Putamen (tissue), 1 donor: ENCODE results near the gene FRMD5.
"Not testable (repeated sequence)": the region's sequence is repeated elsewhere in the genome, so short reads cannot be mapped to it uniquely, and the experiment has no call there.

Source experiments
- DNase-seq: peaks from one replicate; pipeline ENCODE4 v3.0.0-alpha.2; 2016; ENCODE audit warnings: low spot score

Gene FRMD5

GRCh38 chr15:43887901-43888300, 307.2 kb downstream of the FRMD5 start:
- DNase-seq, result no peak

GRCh38 chr15:43886558-43886957, 308.5 kb downstream of the FRMD5 start:
- DNase-seq, result no peak

- DNase-seq, result no peak
These were observed 311.5 kb downstream of the FRMD5 start for GRCh38 chr15:43883571-43883970.

GRCh38 chr15:43881944-43882343, 313.1 kb downstream of the FRMD5 start:
- no peak for DNase-seq

GRCh38 chr15:43881245-43881644, 313.8 kb downstream of the FRMD5 start:
- DNase-seq, result no peak

- DNase-seq, result no peak
These were observed 314.5 kb downstream of the FRMD5 start for GRCh38 chr15:43880406-43881194.

GRCh38 chr15:43879386-43880355, 315.4 kb downstream of the FRMD5 start:
- DNase-seq, result no peak

- DNase-seq, result no peak
These were observed 316.6 kb downstream of the FRMD5 start for GRCh38 chr15:43878446-43878845.

- no peak for DNase-seq
These were observed 317.7 kb downstream of the FRMD5 start for GRCh38 chr15:43877371-43877770.

GRCh38 chr15:43876872-43877271, 318.2 kb downstream of the FRMD5 start:
- no peak for DNase-seq

- DNase-seq, result no peak
These were observed 321.4 kb downstream of the FRMD5 start for GRCh38 chr15:43873651-43874050.

- peak; percentile 75 for DNase-seq
These were observed 322.6 kb downstream of the FRMD5 start for GRCh38 chr15:43872416-43873020.

- no peak for DNase-seq
These were observed 323.2 kb downstream of the FRMD5 start for GRCh38 chr15:43871835-43872234.

GRCh38 chr15:43868406-43868805, 326.7 kb downstream of the FRMD5 start:
- no peak for DNase-seq

GRCh38 chr15:43867096-43867495, 328.0 kb downstream of the FRMD5 start:
- DNase-seq, result no peak

- DNase-seq, result not testable (repeated sequence)
These were observed 328.4 kb downstream of the FRMD5 start for GRCh38 chr15:43866636-43867035.

- no peak for DNase-seq
These were observed 335.5 kb downstream of the FRMD5 start for GRCh38 chr15:43859546-43859945.

GRCh38 chr15:43854801-43855200, 340.3 kb downstream of the FRMD5 start:
- DNase-seq, result no peak

- no peak for DNase-seq
These were observed 342.5 kb downstream of the FRMD5 start for GRCh38 chr15:43852607-43853006.

- no peak for DNase-seq
These were observed 343.8 kb downstream of the FRMD5 start for GRCh38 chr15:43851251-43851650.

- DNase-seq, result no peak
These were observed 349.6 kb downstream of the FRMD5 start for GRCh38 chr15:43845421-43845820.

- DNase-seq, result not testable (repeated sequence)
These were observed 362.6 kb downstream of the FRMD5 start for GRCh38 chr15:43832485-43832884.
